D721Med (cell line): Measurements from ENCODE around the gene CDK4.
"Not testable (repeated sequence)": the region's sequence is repeated elsewhere in the genome, so short reads cannot be mapped to it uniquely, and the experiment has no call there.

Experiments
- DNase-seq: peaks from one replicate; pipeline ENCODE4 v3.0.0; 2011; ENCODE audit warnings: low spot score; ENCODE audit not compliant: insufficient read length
- FAIRE-seq: peaks from 2 replicates; lab custom pipeline; 2011; peaks lifted over from hg19 to GRCh38; lab: Jason Lieb, UNC
- TF ChIP-seq, protein P1 (sequence below): IDR thresholded peaks from 2 replicates; pipeline ENCODE4 v1.5.1; 2012; ENCODE audit warnings: mild to moderate bottlenecking, control low read depth; ENCODE audit not compliant: insufficient read depth; ENCODE audit errors: missing control alignments

Gene CDK4

DNA sequence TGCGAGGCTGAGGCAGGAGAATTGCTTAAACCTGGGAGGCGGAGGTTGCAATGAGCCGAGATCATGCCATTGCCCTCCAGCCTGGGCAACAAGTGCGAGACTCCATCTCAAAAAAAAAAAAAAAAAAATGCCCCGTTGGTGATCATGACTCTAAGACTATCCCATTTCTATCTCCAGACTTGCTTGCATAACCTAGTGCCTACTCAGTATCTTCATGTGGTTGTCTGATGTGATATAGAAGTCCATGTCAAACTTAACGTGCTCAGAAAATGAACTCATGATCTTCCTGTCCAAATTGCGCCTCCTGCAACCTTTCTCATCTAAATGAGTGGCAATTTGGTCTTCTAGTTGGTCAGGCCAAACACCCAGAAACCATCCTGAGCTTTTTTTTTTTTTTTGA lies 25.8 kb upstream of the CDK4 start:
- FAIRE-seq (no peak), DNase-seq (no peak)
- TF ChIP-seq, protein P1, sequence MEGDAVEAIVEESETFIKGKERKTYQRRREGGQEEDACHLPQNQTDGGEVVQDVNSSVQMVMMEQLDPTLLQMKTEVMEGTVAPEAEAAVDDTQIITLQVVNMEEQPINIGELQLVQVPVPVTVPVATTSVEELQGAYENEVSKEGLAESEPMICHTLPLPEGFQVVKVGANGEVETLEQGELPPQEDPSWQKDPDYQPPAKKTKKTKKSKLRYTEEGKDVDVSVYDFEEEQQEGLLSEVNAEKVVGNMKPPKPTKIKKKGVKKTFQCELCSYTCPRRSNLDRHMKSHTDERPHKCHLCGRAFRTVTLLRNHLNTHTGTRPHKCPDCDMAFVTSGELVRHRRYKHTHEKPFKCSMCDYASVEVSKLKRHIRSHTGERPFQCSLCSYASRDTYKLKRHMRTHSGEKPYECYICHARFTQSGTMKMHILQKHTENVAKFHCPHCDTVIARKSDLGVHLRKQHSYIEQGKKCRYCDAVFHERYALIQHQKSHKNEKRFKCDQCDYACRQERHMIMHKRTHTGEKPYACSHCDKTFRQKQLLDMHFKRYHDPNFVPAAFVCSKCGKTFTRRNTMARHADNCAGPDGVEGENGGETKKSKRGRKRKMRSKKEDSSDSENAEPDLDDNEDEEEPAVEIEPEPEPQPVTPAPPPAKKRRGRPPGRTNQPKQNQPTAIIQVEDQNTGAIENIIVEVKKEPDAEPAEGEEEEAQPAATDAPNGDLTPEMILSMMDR = no peak

DNA sequence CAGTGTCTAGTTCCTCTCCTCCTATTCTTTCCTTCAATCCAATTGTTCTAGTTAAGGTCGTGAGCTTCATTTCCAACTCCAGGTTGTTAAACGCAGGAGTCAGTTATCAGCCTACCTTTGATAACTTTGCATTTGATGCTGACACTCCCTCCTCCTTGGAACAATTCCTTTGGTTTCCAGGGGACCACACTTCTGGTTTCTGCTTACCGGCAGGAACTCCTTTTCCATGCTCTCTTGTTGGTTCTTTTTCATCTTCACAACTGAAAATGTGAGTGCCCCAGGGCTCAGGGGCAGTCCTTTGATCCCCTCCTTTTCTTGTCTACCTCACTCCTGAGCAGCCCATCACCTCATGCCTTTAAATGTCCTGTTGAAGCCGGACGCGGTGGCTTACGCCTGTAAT lies 25.3 kb upstream of the CDK4 start:
- FAIRE-seq (no peak), DNase-seq (no peak)
- TF ChIP-seq, protein P1 = no peak

DNA sequence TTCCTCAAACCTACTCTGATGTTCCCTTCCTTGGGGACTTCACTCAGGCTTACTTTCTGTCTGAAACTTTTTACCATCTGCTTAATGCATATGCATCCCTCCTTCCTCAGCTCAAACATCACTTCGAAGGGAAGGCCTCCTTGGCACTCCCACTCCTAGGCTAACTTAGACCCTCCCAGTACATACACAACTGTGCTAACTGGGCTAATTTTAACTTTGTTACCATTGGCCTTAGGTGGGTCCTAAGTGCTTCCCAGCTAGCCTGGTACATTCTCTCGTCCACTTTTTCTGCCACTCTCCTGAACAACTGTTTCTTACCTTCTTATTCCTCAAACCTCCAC lies 24.1 kb upstream of the CDK4 start:
- TF ChIP-seq, protein P1 = no peak
- no peak for DNase-seq
- no peak for FAIRE-seq

DNA sequence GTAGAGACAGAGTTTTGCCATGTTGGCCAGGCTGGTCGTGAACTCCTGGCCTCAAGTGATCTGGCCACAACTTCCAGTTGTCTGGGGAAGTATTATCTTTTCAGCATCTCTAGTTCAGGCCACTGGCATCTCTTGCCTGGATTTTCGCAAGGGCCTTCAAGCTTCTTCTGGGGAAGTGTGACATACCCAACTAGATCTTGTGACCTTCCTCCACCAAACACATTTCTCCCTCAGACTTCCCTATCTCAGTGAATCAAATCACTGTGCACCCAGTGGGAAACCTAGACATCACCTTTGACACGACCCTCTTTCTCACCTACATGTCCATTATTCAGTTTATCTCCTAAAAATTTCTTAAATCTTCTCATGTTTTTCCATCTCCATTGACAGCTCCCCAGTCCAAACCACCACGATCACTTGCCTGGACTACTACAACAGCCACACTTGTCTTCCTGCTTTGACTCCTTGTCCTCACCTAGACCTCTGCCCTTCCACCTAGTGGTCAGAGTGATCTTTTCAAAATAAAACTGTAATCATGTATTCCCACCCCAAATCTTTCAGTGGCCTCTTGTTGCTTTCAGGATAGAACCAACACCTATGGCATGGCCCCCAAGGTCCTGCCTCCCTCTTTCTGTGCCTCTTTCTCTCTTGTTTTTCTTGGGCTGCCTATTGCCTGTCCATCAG lies 23.6 kb upstream of the CDK4 start:
- DNase-seq (no peak), FAIRE-seq (no peak)
- TF ChIP-seq, protein P1 = no peak

DNA sequence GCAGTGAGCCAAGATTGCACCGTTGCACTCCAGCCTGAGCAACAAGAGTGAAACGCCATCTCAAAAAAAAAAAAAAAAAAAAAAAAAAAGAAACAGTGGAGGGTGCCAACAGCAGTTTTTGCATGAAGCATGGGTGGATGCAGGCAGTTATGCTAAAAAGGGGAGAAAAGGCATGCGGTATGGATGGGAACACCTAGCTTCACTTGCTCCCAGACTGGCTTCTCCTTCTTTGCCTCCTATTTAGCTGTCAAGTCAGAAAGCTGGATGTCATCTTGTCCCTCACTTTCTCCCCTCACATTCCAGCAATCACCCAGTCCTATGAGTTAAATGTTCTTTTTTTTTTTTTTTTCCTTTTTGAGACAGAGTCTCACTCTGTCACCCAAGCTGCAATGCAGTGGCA lies 22.9 kb upstream of the CDK4 start:
- FAIRE-seq (no peak), DNase-seq (no peak)
- TF ChIP-seq, protein P1 = no peak

DNA sequence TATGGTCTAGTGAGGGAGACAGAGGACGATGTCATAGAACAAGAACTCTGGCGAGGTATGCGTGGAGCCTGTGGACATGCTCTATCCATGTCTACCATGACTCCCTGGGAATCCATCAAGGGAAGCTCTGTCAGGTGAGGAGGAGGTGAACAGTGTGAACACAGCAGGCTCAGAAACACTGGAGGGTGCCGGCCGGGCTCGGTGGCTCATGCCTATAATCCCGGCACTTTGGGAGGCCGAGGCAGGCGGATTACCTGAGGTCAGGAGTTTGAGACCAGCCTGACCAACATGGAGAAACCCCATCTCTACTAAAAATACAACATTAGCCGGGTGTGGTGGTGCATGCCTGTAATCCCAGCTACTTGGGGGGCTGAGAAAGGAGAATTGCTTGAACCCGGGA lies 22.5 kb upstream of the CDK4 start:
- DNase-seq, FAIRE-seq: not testable (repeated sequence)

DNA sequence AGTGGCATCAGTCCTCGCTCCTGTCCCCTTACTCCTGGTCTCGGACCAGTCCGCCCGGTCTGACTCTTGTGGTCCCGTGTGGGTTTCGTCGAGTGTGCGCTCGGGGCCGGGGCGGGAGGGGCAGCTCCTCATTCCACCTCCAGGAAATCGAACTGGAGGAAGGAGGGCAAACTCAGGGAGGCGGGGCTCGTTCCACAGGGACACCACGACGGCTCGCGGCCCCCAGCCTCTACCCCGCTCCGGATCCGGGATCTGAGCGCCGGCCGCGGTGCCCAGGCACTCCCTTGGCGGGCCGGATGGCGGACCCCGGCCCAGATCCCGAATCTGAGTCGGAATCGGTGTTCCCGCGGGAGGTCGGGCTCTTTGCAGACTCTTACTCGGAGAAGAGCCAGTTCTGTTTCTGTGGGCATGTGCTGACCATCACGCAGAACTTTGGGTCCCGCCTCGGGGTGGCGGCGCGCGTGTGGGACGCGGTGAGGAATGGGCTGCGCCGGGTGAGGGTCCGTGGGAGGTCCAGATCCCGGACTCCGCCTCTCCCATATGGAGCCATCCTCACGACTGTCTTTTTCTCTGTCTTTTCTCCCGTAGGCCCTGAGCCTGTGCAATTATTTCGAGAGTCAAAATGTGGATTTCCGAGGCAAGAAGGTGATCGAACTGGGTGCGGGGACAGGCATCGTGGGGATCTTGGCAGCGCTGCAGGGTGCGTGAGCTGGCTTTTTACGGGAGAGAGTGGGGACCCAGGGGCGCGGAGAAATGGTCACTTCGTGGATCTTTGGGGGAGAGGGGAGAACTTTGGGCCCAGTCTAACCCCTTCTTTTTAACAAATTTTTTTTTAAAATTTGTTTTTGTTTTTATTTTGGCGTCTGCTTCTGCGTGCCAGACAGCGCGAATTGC lies 20.6 kb upstream of the CDK4 start, which contains the start of gene EEF1AKMT3:
Gene EEF1AKMT3 (plus strand): TSS at position 186 of the 894 bp plus-strand sequence. CDS start 111 bp downstream, at position 297.
- DNase-seq (no peak), FAIRE-seq (no peak)
- TF ChIP-seq, protein P1 = no peak
